Endothelial cell of umbilical vein (primary cell): ENCODE results near the gene DNM2. TPM values are rescaled to one million over a fixed set of nuclear protein-coding genes. Genes with fewer than 3 reads are reported as not detected.

Source experiments
- BruUV-seq: library from RNA; stranded (reverse); fragments of 400-500 nt; replicated peaks from 2 replicates; lab custom pipeline; 2021; lab: Mats Ljungman, UMichigan
- CTCF ChIA-PET: fragments of 300-600, 350-600 bp; sonication (Branson Sonifier 250); formaldehyde crosslinking; loops from one replicate; lab custom pipeline; 2021; ENCODE audit warnings: antibody characterized with exemption, inconsistent platforms; lab: Charles Lee
- POLR2A ChIA-PET: fragments of 300-600, 350-600 bp; sonication (Branson Sonifier 250); formaldehyde crosslinking; loops from one replicate; lab custom pipeline; 2021; ENCODE audit warnings: antibody characterized with exemption, inconsistent platforms; lab: Charles Lee
- DNase-seq: peaks from one replicate; pipeline ENCODE4 v3.0.0-alpha.2; 2011; ENCODE audit warnings: low read depth, low spot score
- FAIRE-seq: peaks from 2 replicates; lab custom pipeline; 2011; peaks lifted over from hg19 to GRCh38; lab: Jason Lieb, UNC
- H2AFZ ChIP-seq: 2 replicates; pipeline ENCODE4 v1.6.0; 2012; ENCODE audit warnings: low read depth, low read length, control low read depth, inconsistent platforms
- H3K27ac ChIP-seq: 2 replicates; pipeline ENCODE4 v1.5.1; 2011; ENCODE audit warnings: low read depth, mild to moderate bottlenecking, control low read depth, low read length, moderate library complexity; ENCODE audit not compliant: insufficient read depth
- H3K27me3 ChIP-seq, 2 experiments: 2 replicates each; pipeline versions ENCODE4 v1.6.0 to v1.6.1; 2011; ENCODE audit warnings: low read length in 2 of 2, mixed read lengths in 1 of 2; ENCODE audit not compliant: control insufficient read depth in 2 of 2, insufficient read depth in 2 of 2
- H3K36me3 ChIP-seq, 2 experiments: 2 replicates in 1 of 2; 3 replicates in 1 of 2; pipeline ENCODE4 v1.5.1; 2011; ENCODE audit warnings: low read length in 2 of 2, mild to moderate bottlenecking in 1 of 2, moderate library complexity in 1 of 2; ENCODE audit not compliant: control insufficient read depth in 2 of 2, insufficient read depth in 2 of 2; ENCODE audit errors: extremely low read depth in 1 of 2
- H3K4me1 ChIP-seq: 3 replicates; pipeline ENCODE4 v1.5.1; 2011; ENCODE audit warnings: mild to moderate bottlenecking, low read length; ENCODE audit not compliant: control insufficient read depth, insufficient read depth; ENCODE audit errors: extremely low read depth
- H3K4me2 ChIP-seq: 2 replicates; pipeline ENCODE4 v1.6.1; 2011; ENCODE audit warnings: low read length, control low read depth, mixed read lengths; ENCODE audit not compliant: insufficient read depth
- H3K4me3 ChIP-seq, 3 experiments: fragments of 200-600 bp in 1 of 3; sonication (generic), shearing (Covaris generic) in 1 of 3; replicated peaks in 1 of 3; 2 replicates each; pipeline ENCODE4 v1.5.1; 2011 to 2016; ENCODE audit warnings: control low read depth in 3 of 3, low read length in 3 of 3, mild to moderate bottlenecking in 2 of 3, inconsistent platforms in 1 of 3, low read depth in 1 of 3, moderate library complexity in 1 of 3; ENCODE audit not compliant: insufficient read depth in 1 of 3
- H3K79me2 ChIP-seq: 2 replicates; pipeline ENCODE4 v1.6.0; 2012; ENCODE audit warnings: low read length, inconsistent platforms; ENCODE audit not compliant: control insufficient read depth, insufficient read depth
- H3K9ac ChIP-seq: replicated peaks from 2 replicates; pipeline ENCODE3; 2011; ENCODE audit warnings: low read length, control low read depth; ENCODE audit not compliant: insufficient read depth; ENCODE audit errors: extremely low read depth
- H3K9me1 ChIP-seq: replicated peaks from 3 replicates; pipeline ENCODE4 v1.6.0; 2011; ENCODE audit warnings: mild to moderate bottlenecking, low read length; ENCODE audit not compliant: control insufficient read depth, insufficient read depth; ENCODE audit errors: extremely low read depth
- H3K9me3 ChIP-seq: replicated peaks from 2 replicates; pipeline ENCODE4 v1.5.1; 2012; ENCODE audit warnings: low read length, inconsistent platforms; ENCODE audit not compliant: control insufficient read depth, insufficient read depth
- H4K20me1 ChIP-seq: replicated peaks from 2 replicates; pipeline ENCODE3; 2011; ENCODE audit warnings: mild to moderate bottlenecking, low read length; ENCODE audit not compliant: control insufficient read depth, insufficient read depth; ENCODE audit errors: extremely low read depth
- EZH2 ChIP-seq: IDR thresholded peaks from 2 replicates; pipeline ENCODE4 v1.6.1; 2012; ENCODE audit warnings: borderline replicate concordance, low read depth, mild to moderate bottlenecking, moderate library complexity, low read length, inconsistent platforms; ENCODE audit not compliant: severe bottlenecking
- FOS ChIP-seq: IDR thresholded peaks from 2 replicates; pipeline ENCODE4 v1.6.1; 2011; ENCODE audit warnings: mild to moderate bottlenecking, low read length, moderate library complexity, borderline replicate concordance; ENCODE audit not compliant: insufficient read depth
- GATA2 ChIP-seq: IDR thresholded peaks from 2 replicates; pipeline ENCODE4 v1.7.0; 2011; ENCODE audit warnings: low read depth, mild to moderate bottlenecking, moderate library complexity, mixed read lengths, low read length; ENCODE audit not compliant: insufficient read length, insufficient read depth
- JUN ChIP-seq: IDR thresholded peaks from 2 replicates; pipeline ENCODE4 v1.6.1; 2011; ENCODE audit warnings: borderline replicate concordance, low read depth; ENCODE audit not compliant: insufficient read length, insufficient read depth
- MYC ChIP-seq: IDR thresholded peaks from one replicate; pipeline ENCODE4 v1.6.1; 2011; ENCODE audit warnings: mild to moderate bottlenecking, low read depth, low read length
- POLR2A ChIP-seq: IDR thresholded peaks from 2 replicates; pipeline ENCODE4 v1.6.1; 2012; ENCODE audit warnings: low read depth, mild to moderate bottlenecking, control low read depth, low read length
- POLR2AphosphoS5 ChIP-seq: IDR thresholded peaks from 2 replicates; pipeline ENCODE4 v1.6.1; 2012; ENCODE audit warnings: low read depth, mild to moderate bottlenecking, control low read depth, low read length, moderate library complexity; ENCODE audit not compliant: insufficient read depth
- dilution Hi-C: fragments of 300-500 bp; cut with MboI; formaldehyde crosslinking; loops from one replicate; pipeline ENCODE4 v1.15.0; 2019; ENCODE audit warnings: low sequenced_read_pairs; ENCODE audit not compliant: extremely low pct_ligation_motif_present
- intact Hi-C: fragments of 100-400 bp; cut with micrococcal nuclease; formaldehyde crosslinking; loops from one replicate; pipeline ENCODE4 v1.10.0; 2022
- polyA plus RNA-seq, 4 experiments: library from polyadenylated mRNA; depleted of rRNA in 3 of 4; stranded (reverse) in 3 of 4; unstranded in 1 of 4; fragments of >200 nt; gene quantifications; 2 replicates each; pipeline versions ENCODE4 v1.2.1 to v1.2.3, GENCODE V29; 2011 to 2012; ENCODE audit warnings: missing spikeins in 1 of 4
- total RNA-seq: library from RNA; stranded (reverse); gene quantifications from 2 replicates; pipeline ENCODE4 v1.2.3, GENCODE V29; 2021
- TF ChIP-seq, protein P1 (sequence below): IDR thresholded peaks from 2 replicates; pipeline ENCODE4 v1.6.1; 2011; ENCODE audit not compliant: insufficient read depth, insufficient read length
- TF ChIP-seq, protein P2 (sequence below), 2 donors: IDR thresholded peaks; 1 replicate in 1 of 2; 2 replicates in 1 of 2; pipeline ENCODE4 v1.5.1; 2011; ENCODE audit warnings: low read length in 2 of 2, mild to moderate bottlenecking in 2 of 2, moderate library complexity in 2 of 2, control low read depth in 1 of 2, inconsistent platforms in 1 of 2, low read depth in 1 of 2; ENCODE audit not compliant: insufficient read depth in 1 of 2; ENCODE audit errors: extremely low read depth in 1 of 2

DNM2 gene
- total and polyA plus RNA-seq, 2 donors (not counting 3 experiments of a cell fraction or from before 2014, with no cell fraction given), result 81.8 to 175 TPM

DNA sequence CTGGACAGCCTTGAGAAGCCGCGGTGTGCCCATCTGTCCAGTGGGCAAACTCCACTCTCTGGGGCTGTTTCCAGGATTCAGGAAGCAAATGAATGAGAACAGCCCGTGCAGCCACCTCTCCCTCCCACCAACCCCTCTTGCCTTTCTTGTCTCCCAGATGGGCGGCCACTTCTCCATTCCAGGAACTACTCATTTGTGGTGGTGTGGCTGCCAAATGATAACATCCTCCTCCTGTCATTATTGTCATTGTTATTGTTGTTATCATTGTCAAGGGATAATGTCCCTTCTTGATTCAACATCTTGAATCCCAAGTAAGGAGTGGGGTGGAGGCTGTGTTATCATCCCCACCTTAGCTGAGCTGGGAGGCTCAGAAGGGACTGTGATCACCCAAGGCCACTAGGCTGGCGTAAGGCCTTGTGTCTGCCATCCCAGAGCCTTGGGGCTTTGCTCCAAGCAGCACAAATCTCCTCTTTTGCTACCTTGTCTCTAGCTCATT is 1.6 kb downstream of the DNM2 start:
- Histone ChIP-seq H3K9me1 (no peaks in the 10 kb centered on the region), H3K9me3 (no peaks in the 10 kb centered on the region), H3K9ac (peak overlapping the region; percentile 92), H3K27ac (peak overlapping the region; percentile 74), H2AFZ (no peak overlapping the region), H3K36me3 (no peaks in the 10 kb centered on the region), H3K4me2 (peak overlapping the region; percentile 91), H3K79me2 (peaks cover 62% of the 10 kb centered on the region), H4K20me1 (peaks cover 3% of the 10 kb centered on the region), H3K4me1 (peaks cover 13% of the 10 kb centered on the region), H3K4me3 (peak overlapping the region; percentile 25 to 82 (median 49)), H3K27me3 (no peaks in the 10 kb centered on the region)
- no peak for DNase-seq
- intact Hi-C loops, result no loop called here
- ChIA-PET POLR2A (no interaction called here), CTCF (interaction anchor here (0.8 to 8.0 kb wide), 9 partner anchors 11 to 151 kb away, joined by 3 to 100 read pairs (median 4); partner anchors contain the start of genes QTRT1 and TMED1)
- TSS peak; percentile 13 for BruUV-seq
- FAIRE-seq, result no peak
- TF ChIP-seq, protein P1, sequence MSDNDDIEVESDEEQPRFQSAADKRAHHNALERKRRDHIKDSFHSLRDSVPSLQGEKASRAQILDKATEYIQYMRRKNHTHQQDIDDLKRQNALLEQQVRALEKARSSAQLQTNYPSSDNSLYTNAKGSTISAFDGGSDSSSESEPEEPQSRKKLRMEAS, result no peak
- TF ChIP-seq POLR2A (no peak), GATA2 (no peak), EZH2 (no peak), MYC (no peak), POLR2AphosphoS5 (no peak), JUN (no peak), FOS (no peak)
- TF ChIP-seq, protein P2, sequence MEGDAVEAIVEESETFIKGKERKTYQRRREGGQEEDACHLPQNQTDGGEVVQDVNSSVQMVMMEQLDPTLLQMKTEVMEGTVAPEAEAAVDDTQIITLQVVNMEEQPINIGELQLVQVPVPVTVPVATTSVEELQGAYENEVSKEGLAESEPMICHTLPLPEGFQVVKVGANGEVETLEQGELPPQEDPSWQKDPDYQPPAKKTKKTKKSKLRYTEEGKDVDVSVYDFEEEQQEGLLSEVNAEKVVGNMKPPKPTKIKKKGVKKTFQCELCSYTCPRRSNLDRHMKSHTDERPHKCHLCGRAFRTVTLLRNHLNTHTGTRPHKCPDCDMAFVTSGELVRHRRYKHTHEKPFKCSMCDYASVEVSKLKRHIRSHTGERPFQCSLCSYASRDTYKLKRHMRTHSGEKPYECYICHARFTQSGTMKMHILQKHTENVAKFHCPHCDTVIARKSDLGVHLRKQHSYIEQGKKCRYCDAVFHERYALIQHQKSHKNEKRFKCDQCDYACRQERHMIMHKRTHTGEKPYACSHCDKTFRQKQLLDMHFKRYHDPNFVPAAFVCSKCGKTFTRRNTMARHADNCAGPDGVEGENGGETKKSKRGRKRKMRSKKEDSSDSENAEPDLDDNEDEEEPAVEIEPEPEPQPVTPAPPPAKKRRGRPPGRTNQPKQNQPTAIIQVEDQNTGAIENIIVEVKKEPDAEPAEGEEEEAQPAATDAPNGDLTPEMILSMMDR (IDR thresholded peaks at IDR 0.05; ENCODE audit: extremely low read depth in 1 of 2, insufficient read depth in 1 of 2, low read depth in 1 of 2, low read length in 2 of 2), result no peak
- dilution Hi-C loops, result no loop called here
